Karpas-422 (cell line): ENCODE data around the gene GALNT18. TPM values are rescaled to one million over a fixed set of nuclear protein-coding genes. Genes with fewer than 3 reads are reported as not detected.

Source experiments
- DNase-seq: peaks from one replicate; pipeline ENCODE4 v3.0.0-alpha.2; 2015
- H2AFZ ChIP-seq: fragments of 200-600 bp; sonication (generic); 2 replicates; pipeline ENCODE4 v1.6.1; 2014; ENCODE audit warnings: antibody characterized with exemption, low read length, mixed read lengths
- H3K27ac ChIP-seq: fragments of 200-600 bp; sonication (generic); 2 replicates; pipeline ENCODE4 v1.5.1; 2014; ENCODE audit warnings: mild to moderate bottlenecking, low read length, moderate library complexity
- H3K27me3 ChIP-seq: fragments of 200-600 bp; sonication (generic); 2 replicates; pipeline ENCODE4 v1.6.1; 2014; ENCODE audit warnings: low read length, mixed read lengths
- H3K36me3 ChIP-seq: fragments of 200-600 bp; sonication (generic); 2 replicates; pipeline ENCODE4 v1.6.1; 2014; ENCODE audit warnings: low read length, mixed read lengths; ENCODE audit not compliant: insufficient read depth
- H3K4me1 ChIP-seq: fragments of 200-600 bp; sonication (generic); 2 replicates; pipeline ENCODE4 v1.6.1; 2014; ENCODE audit warnings: mild to moderate bottlenecking, low read length, mixed read lengths
- H3K4me2 ChIP-seq: fragments of 200-600 bp; sonication (generic); 2 replicates; pipeline ENCODE4 v1.6.1; 2014; ENCODE audit warnings: low read length, low read depth, mild to moderate bottlenecking; ENCODE audit not compliant: poor library complexity, severe bottlenecking
- H3K4me3 ChIP-seq: fragments of 200-600 bp; sonication (generic); 2 replicates; pipeline ENCODE4 v1.5.1; 2014; ENCODE audit warnings: mild to moderate bottlenecking, antibody characterized with exemption, low read length, mixed read lengths
- H3K79me2 ChIP-seq: fragments of 200-600 bp; sonication (generic); 2 replicates; pipeline ENCODE4 v1.6.1; 2014; ENCODE audit warnings: mild to moderate bottlenecking, low read length, mixed read lengths
- H3K9ac ChIP-seq: fragments of 200-600 bp; sonication (generic); 2 replicates; pipeline ENCODE4 v1.6.0; 2014; ENCODE audit warnings: low read length
- H3K9me2 ChIP-seq: fragments of 200-600 bp; sonication (generic), shearing (Covaris generic); replicated peaks from 2 replicates; pipeline ENCODE4 v1.6.0; 2014; ENCODE audit warnings: mild to moderate bottlenecking, low read length, moderate library complexity; ENCODE audit not compliant: insufficient read depth
- H3K9me3 ChIP-seq: fragments of 300-700, 200-600 bp; sonication (generic); 2 replicates; pipeline ENCODE4 v1.6.1; 2014; ENCODE audit warnings: low read length, mixed read lengths
- H4K20me1 ChIP-seq: fragments of 200-600 bp; sonication (generic); 2 replicates; pipeline ENCODE4 v1.6.1; 2014; ENCODE audit warnings: mild to moderate bottlenecking, antibody characterized with exemption, low read length, low read depth; ENCODE audit not compliant: insufficient read depth
- total RNA-seq: library from RNA; depleted of rRNA; stranded (reverse); fragments of >200 nt; shearing (Covaris generic); gene quantifications from 2 replicates; pipeline ENCODE4 v1.2.3, GENCODE V29; 2014; ENCODE audit warnings: low replicate concordance

GALNT18 gene
- total RNA-seq, 1 experiment from 2014 or later, result not detected

- H3K4me2 ChIP-seq, result no peak overlapping the region
- H2AFZ ChIP-seq, result no peak overlapping the region
- H3K27ac ChIP-seq, result no peak overlapping the region
- no peaks in the 10 kb centered on the region for H3K27me3 ChIP-seq
- H4K20me1 ChIP-seq, result no peaks in the 10 kb centered on the region
- H3K79me2 ChIP-seq, result no peaks in the 10 kb centered on the region
- no peaks in the 10 kb centered on the region for H3K9me3 ChIP-seq
- H3K4me3 ChIP-seq, result no peak overlapping the region
- H3K9me2 ChIP-seq, result no peaks in the 10 kb centered on the region
- no peak overlapping the region for H3K9ac ChIP-seq
- no peaks in the 10 kb centered on the region for H3K36me3 ChIP-seq
- H3K4me1 ChIP-seq, result no peaks in the 10 kb centered on the region
- no peak for DNase-seq
Observed at GRCh38 chr11:11574373-11575287, 47.2 kb downstream of the GALNT18 start.

GRCh38 chr11:11572386-11572785 lies 49.4 kb downstream of the GALNT18 start:
- no peaks in the 10 kb centered on the region for H3K79me2 ChIP-seq
- no peak overlapping the region for H3K27ac ChIP-seq
- no peaks in the 10 kb centered on the region; the same call in 1 of the 2 replicates for H4K20me1 ChIP-seq
- no peaks in the 10 kb centered on the region for H3K36me3 ChIP-seq
- no peak overlapping the region for H2AFZ ChIP-seq
- DNase-seq, result no peak
- no peak overlapping the region for H3K4me3 ChIP-seq
- no peaks in the 10 kb centered on the region for H3K9me3 ChIP-seq
- no peaks in the 10 kb centered on the region for H3K4me1 ChIP-seq
- H3K9me2 ChIP-seq, result no peaks in the 10 kb centered on the region
- H3K9ac ChIP-seq, result no peak overlapping the region
- no peaks in the 10 kb centered on the region for H3K27me3 ChIP-seq
- no peak overlapping the region for H3K4me2 ChIP-seq

GRCh38 chr11:11571893-11572292 lies 49.9 kb downstream of the GALNT18 start:
- H3K4me2 ChIP-seq, result no peak overlapping the region
- H3K4me1 ChIP-seq, result no peaks in the 10 kb centered on the region
- no peaks in the 10 kb centered on the region for H3K79me2 ChIP-seq
- DNase-seq, result no peak
- H4K20me1 ChIP-seq, result no peaks in the 10 kb centered on the region; the same call in 1 of the 2 replicates
- H3K9me2 ChIP-seq, result no peaks in the 10 kb centered on the region
- H3K9ac ChIP-seq, result no peak overlapping the region
- H3K4me3 ChIP-seq, result no peak overlapping the region
- no peaks in the 10 kb centered on the region for H3K9me3 ChIP-seq
- no peak overlapping the region for H2AFZ ChIP-seq
- no peak overlapping the region for H3K27ac ChIP-seq
- H3K36me3 ChIP-seq, result no peaks in the 10 kb centered on the region
- H3K27me3 ChIP-seq, result no peaks in the 10 kb centered on the region

DNA sequence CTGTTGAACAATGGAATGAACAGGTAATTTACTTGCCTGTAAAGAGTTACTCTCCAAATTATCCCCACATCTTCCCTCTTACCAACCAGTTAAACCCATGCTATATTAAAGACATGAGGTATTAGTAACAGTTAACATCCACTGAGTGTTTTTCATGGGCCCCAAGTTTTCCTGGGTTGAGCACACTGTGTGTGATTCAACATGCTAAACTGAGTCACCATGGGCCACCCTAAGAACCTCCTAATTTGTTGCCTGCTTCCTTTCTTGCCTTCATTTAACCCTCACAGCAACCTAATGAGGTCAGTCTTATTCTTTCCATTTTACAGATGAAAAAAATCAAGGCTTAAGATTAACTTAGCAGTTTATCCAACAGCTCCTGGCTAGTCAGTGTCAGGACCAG lies 51.0 kb downstream of the GALNT18 start:
- Histone ChIP-seq H3K27me3 (no peaks in the 10 kb centered on the region), H2AFZ (no peak overlapping the region), H3K4me1 (no peaks in the 10 kb centered on the region), H3K79me2 (no peaks in the 10 kb centered on the region), H3K4me2 (no peak overlapping the region), H3K27ac (no peak overlapping the region), H3K36me3 (no peaks in the 10 kb centered on the region), H3K9me2 (no peaks in the 10 kb centered on the region), H3K9ac (no peak overlapping the region), H3K9me3 (no peaks in the 10 kb centered on the region), H3K4me3 (no peak overlapping the region), H4K20me1 (no peaks in the 10 kb centered on the region; the same call in 1 of the 2 replicates)
- no peak for DNase-seq

DNA sequence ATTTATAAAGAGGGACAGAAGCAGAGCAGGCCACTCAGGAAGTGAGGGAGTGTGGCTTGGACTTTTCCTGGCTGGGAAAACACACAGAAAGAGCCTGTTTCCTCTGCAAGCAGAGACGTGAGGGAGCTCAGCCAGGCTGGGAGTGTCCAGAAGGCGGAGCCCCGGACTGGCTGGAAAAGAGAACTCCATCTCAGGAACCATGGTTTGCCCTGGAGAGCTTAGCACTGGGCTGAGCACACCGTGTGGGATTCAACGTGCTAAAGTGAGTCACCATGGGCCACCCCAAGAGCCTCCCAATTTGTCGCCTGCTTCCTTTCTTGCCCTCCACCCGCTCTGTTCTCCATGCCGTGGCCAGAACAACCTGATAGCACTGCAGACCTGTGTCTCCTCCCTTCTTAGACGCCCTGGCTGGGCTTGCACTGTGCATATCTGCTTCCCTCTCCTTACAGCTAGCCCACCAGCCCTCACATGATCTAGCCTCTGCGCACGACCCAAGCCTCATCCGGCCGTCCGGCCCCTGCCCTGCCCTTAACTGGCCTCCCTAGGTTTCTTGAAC lies 51.8 kb downstream of the GALNT18 start:
- Histone ChIP-seq H3K9me2 (no peaks in the 10 kb centered on the region), H3K4me1 (no peaks in the 10 kb centered on the region), H3K9ac (no peak overlapping the region), H3K4me3 (no peak overlapping the region), H3K9me3 (no peaks in the 10 kb centered on the region), H3K27ac (no peak overlapping the region), H3K4me2 (no peak overlapping the region), H4K20me1 (no peaks in the 10 kb centered on the region; the same call in 1 of the 2 replicates), H3K79me2 (no peaks in the 10 kb centered on the region), H3K36me3 (no peaks in the 10 kb centered on the region), H2AFZ (no peak overlapping the region), H3K27me3 (no peaks in the 10 kb centered on the region)
- DNase-seq, result no peak

DNA sequence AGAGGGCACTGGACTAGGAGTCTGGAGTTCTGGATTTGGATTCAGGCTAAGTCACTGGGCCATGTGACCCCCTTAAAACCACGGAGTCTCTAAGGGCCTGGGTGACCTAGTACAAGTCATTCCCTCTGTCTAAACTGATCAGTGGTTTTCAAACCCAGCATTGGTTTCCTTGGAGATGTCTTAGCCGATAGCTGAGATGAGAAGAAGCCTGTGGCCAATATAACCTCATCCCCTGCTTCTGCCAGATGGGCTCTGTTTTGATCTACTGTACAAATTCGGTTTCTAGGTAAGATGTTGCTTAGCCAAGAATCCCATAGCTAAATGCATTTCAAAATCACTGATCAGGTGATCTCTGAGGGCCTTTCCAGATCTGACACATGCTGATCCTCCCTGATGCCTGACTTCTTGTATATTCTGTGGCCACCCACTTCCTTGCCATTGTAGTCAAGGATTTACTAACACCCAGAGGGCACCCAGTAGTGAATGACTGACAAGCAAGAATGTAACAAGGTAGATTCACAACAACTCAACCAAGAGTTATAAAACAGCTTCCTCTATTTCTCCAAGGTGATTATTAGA lies 53.1 kb downstream of the GALNT18 start:
- no peaks in the 10 kb centered on the region for H3K9me3 ChIP-seq
- no peak overlapping the region for H2AFZ ChIP-seq
- H3K27ac ChIP-seq, result no peak overlapping the region
- H3K9me2 ChIP-seq, result no peaks in the 10 kb centered on the region
- no peak overlapping the region for H3K4me3 ChIP-seq
- H3K27me3 ChIP-seq, result no peaks in the 10 kb centered on the region
- H3K79me2 ChIP-seq, result no peaks in the 10 kb centered on the region
- H3K9ac ChIP-seq, result no peak overlapping the region
- H3K4me2 ChIP-seq, result no peak overlapping the region
- H4K20me1 ChIP-seq, result no peaks in the 10 kb centered on the region; the same call in 1 of the 2 replicates
- H3K36me3 ChIP-seq, result no peaks in the 10 kb centered on the region
- DNase-seq, result no peak
- no peaks in the 10 kb centered on the region for H3K4me1 ChIP-seq

GRCh38 chr11:11567936-11568650 lies 53.7 kb downstream of the GALNT18 start:
- DNase-seq, result no peak
- H3K9ac ChIP-seq, result no peak overlapping the region

DNA sequence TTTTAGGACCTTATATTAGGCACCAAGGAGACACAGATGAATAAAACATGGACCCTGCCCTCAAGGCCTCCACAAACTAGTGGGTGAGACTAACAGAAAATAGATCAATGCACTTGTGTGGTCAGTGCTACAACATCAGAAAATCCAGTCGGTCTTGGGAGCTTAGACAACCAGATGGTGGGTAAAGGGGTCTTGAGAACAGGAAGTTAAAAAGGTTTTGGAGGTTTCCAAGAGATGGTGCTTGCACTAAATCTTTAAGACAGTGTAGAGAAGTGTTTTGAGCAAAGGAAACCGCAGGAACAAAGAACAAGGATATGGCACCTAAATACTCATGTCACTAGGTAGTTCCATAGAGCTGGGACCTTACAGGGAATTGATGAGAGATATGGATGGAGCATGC lies 56.2 kb downstream of the GALNT18 start:
- Histone ChIP-seq H3K36me3 (no peaks in the 10 kb centered on the region), H3K4me3 (no peak overlapping the region), H3K9me3 (no peaks in the 10 kb centered on the region), H3K4me1 (no peaks in the 10 kb centered on the region), H3K9me2 (no peaks in the 10 kb centered on the region), H3K9ac (no peak overlapping the region), H3K4me2 (no peak overlapping the region), H3K79me2 (no peaks in the 10 kb centered on the region), H4K20me1 (no peaks in the 10 kb centered on the region; the same call in 1 of the 2 replicates), H3K27me3 (no peaks in the 10 kb centered on the region), H3K27ac (no peak overlapping the region), H2AFZ (no peak overlapping the region)
- no peak for DNase-seq

More at GRCh38 chr11:11567936-11568650, 53.7 kb downstream of the GALNT18 start:
- Histone ChIP-seq H4K20me1 (no peaks in the 10 kb centered on the region; the same call in 1 of the 2 replicates), H3K79me2 (no peaks in the 10 kb centered on the region), H3K9me3 (no peaks in the 10 kb centered on the region), H3K4me1 (no peaks in the 10 kb centered on the region), H3K9me2 (no peaks in the 10 kb centered on the region), H3K36me3 (no peaks in the 10 kb centered on the region), H3K27ac (no peak overlapping the region), H3K4me3 (no peak overlapping the region), H3K27me3 (no peaks in the 10 kb centered on the region), H3K4me2 (no peak overlapping the region), H2AFZ (no peak overlapping the region)
